NB4 (cell line): ENCODE results near the gene NXPE1.

Experiments used
- DNase-seq: peaks from one replicate; pipeline ENCODE4 v3.0.0; 2010; ENCODE audit warnings: low read depth
- H3K4me3 ChIP-seq: one replicate; pipeline ENCODE4 v1.5.1; 2011; ENCODE audit warnings: mild to moderate bottlenecking, low read depth, low read length, moderate library complexity
- CTCF ChIP-seq: IDR thresholded peaks from one replicate; pipeline ENCODE4 v1.5.1; 2012; ENCODE audit warnings: low read depth, low read length
- MAX ChIP-seq: IDR thresholded peaks from 2 replicates; pipeline ENCODE4 v1.6.1; 2011; ENCODE audit warnings: low read depth, low read length
- MYC ChIP-seq: IDR thresholded peaks from 2 replicates; pipeline ENCODE4 v1.6.1; 2011; ENCODE audit warnings: low read depth, low read length
- POLR2A ChIP-seq: IDR thresholded peaks from 2 replicates; pipeline ENCODE4 v1.6.1; 2011; ENCODE audit warnings: mild to moderate bottlenecking; ENCODE audit not compliant: insufficient read length; ENCODE audit errors: extremely low read depth

NXPE1 gene

GRCh38 chr11:114563077-114563476 is 3.4 kb upstream of the NXPE1 start:
- TF ChIP-seq CTCF (no peak), POLR2A (no peak), MYC (no peak), MAX (no peak)
- no peak for DNase-seq
- H3K4me3 ChIP-seq, result no peak overlapping the region

GRCh38 chr11:114562166-114562916 is 2.7 kb upstream of the NXPE1 start:
- no peak for TF ChIP-seq MAX
- no peak for TF ChIP-seq CTCF
- no peak for TF ChIP-seq POLR2A
- no peak for TF ChIP-seq MYC
- no peak for DNase-seq
- no peak overlapping the region for H3K4me3 ChIP-seq

GRCh38 chr11:114556135-114556534 is 3.5 kb downstream of the NXPE1 start:
- TF ChIP-seq MYC (no peak), CTCF (no peak), POLR2A (no peak), MAX (no peak)
- H3K4me3 ChIP-seq, result no peak overlapping the region
- DNase-seq, result no peak

- DNase-seq, result no peak
- H3K4me3 ChIP-seq, result no peak overlapping the region
- TF ChIP-seq CTCF, result no peak
- TF ChIP-seq POLR2A, result no peak
- no peak for TF ChIP-seq MYC
- no peak for TF ChIP-seq MAX
Observed at GRCh38 chr11:114553642-114554041, 6.0 kb downstream of the NXPE1 start.

GRCh38 chr11:114551060-114551459 is 8.6 kb downstream of the NXPE1 start:
- TF ChIP-seq POLR2A (no peak), MYC (no peak), CTCF (no peak), MAX (no peak)
- no peak for DNase-seq
- no peak overlapping the region for H3K4me3 ChIP-seq

GRCh38 chr11:114525682-114526081 is 34.0 kb downstream of the NXPE1 start:
- TF ChIP-seq MYC (no peak), CTCF (no peak), MAX (no peak), POLR2A (no peak)
- DNase-seq, result no peak
- no peak overlapping the region for H3K4me3 ChIP-seq
